GM12878 (cell line): ENCODE measurements around the gene FXYD4. TPM values are rescaled to one million over a fixed set of nuclear protein-coding genes. Genes with fewer than 3 reads are reported as not detected.
A peak's percentile ranks its signal among the peaks of the same experiment; 100 is the strongest.

Experiments used
- ASH2L ChIP-seq: fragments of 300-600, 200-600 bp; sonication (generic); IDR thresholded peaks from 2 replicates; pipeline ENCODE4 v1.6.1; 2017; ENCODE audit warnings: low read depth, mild to moderate bottlenecking, borderline replicate concordance
- CHD4 ChIP-seq: fragments of 200-600 bp; sonication (generic); IDR thresholded peaks from 2 replicates; pipeline ENCODE4 v1.6.1; 2016; ENCODE audit warnings: mild to moderate bottlenecking
- CTCF ChIP-seq, 3 experiments: IDR thresholded peaks in 2 of 3; conservative IDR thresholded peaks in 1 of 3; 2 replicates each; pipeline ENCODE4 v1.5.1; 2011; ENCODE audit warnings: low read depth in 3 of 3, low read length in 3 of 3, mild to moderate bottlenecking in 3 of 3, control low read depth in 2 of 3, moderate library complexity in 2 of 3, inconsistent platforms in 1 of 3, mixed read lengths in 1 of 3; ENCODE audit not compliant: control insufficient read depth in 2 of 3, insufficient read depth in 1 of 3; ENCODE audit errors: extremely low read depth in 1 of 3
- MAX ChIP-seq: IDR thresholded peaks from 2 replicates; pipeline ENCODE4 v1.6.1; 2012; ENCODE audit warnings: low read depth, low read length, improper control_type of control experiment
- NFXL1 ChIP-seq: fragments of 450-650 bp; IDR thresholded peaks from 2 replicates; pipeline ENCODE4 v1.6.1; 2017; ENCODE audit warnings: antibody characterized with exemption, mild to moderate bottlenecking, borderline replicate concordance
- NR2F1 ChIP-seq: fragments of 450-650 bp; conservative IDR thresholded peaks from 2 replicates; pipeline ENCODE4 v1.6.1; 2017; ENCODE audit warnings: mild to moderate bottlenecking
- POLR2A ChIP-seq: IDR thresholded peaks from 2 replicates; pipeline ENCODE4 v1.6.1; 2011; ENCODE audit warnings: low read depth, mild to moderate bottlenecking, low read length
- PRDM15 ChIP-seq: fragments of 450-650 bp; formaldehyde crosslinking; IDR thresholded peaks from 2 replicates; pipeline ENCODE4 v1.4.0; 2020; ENCODE audit warnings: mild to moderate bottlenecking, moderate library complexity
- RAD51 ChIP-seq: fragments of 450-650 bp; IDR thresholded peaks from 2 replicates; pipeline ENCODE4 v1.6.1; 2016; ENCODE audit warnings: moderate library complexity, mild to moderate bottlenecking, inconsistent platforms
- RELB ChIP-seq: fragments of 450-650 bp; IDR thresholded peaks from 2 replicates; pipeline ENCODE4 v1.6.1; 2017; ENCODE audit warnings: low read depth, mild to moderate bottlenecking, moderate library complexity
- REST ChIP-seq: IDR thresholded peaks from 2 replicates; pipeline ENCODE4 v1.6.1; 2012; ENCODE audit warnings: mild to moderate bottlenecking, low read depth, low read length
- SPI1 ChIP-seq: IDR thresholded peaks from 2 replicates; pipeline ENCODE4 v1.6.1; 2011; ENCODE audit warnings: low read depth, mild to moderate bottlenecking, low read length, moderate library complexity, borderline replicate concordance; ENCODE audit not compliant: insufficient read depth
- TCF7 ChIP-seq: IDR thresholded peaks from 2 replicates; pipeline ENCODE4 v1.6.1; 2014; ENCODE audit warnings: antibody characterized with exemption, borderline replicate concordance
- YY1 ChIP-seq: IDR thresholded peaks from 2 replicates; pipeline ENCODE4 v1.6.1; 2011; ENCODE audit warnings: low read depth, mild to moderate bottlenecking, low read length
- ZBTB33 ChIP-seq: fragments of 450-650 bp; IDR thresholded peaks from 2 replicates; pipeline ENCODE4 v1.6.1; 2017; ENCODE audit warnings: mild to moderate bottlenecking
- ZNF217 ChIP-seq: fragments of 450-650 bp; IDR thresholded peaks from 2 replicates; pipeline ENCODE4 v1.6.1; 2017; ENCODE audit warnings: antibody characterized with exemption, mild to moderate bottlenecking
- polyA plus RNA-seq, 11 experiments: library from polyadenylated mRNA; depleted of rRNA in 4 of 11; unstranded in 6 of 11; stranded (reverse) in 5 of 11; fragments of >200 nt; fragmentation: Nextera tagmentation in 4 of 11; fragmentation: Illumina TruSeq in 1 of 11; extraction: Ambion mirVana in 4 of 11; extraction: Trizol in 1 of 11; gene quantifications; 1 replicate in 1 of 11; 2 replicates in 10 of 11; pipeline versions ENCODE4 v1.2.1 to v1.2.3, GENCODE V29; 2011 to 2016; ENCODE audit warnings: inconsistent platforms in 2 of 11, missing spikeins in 2 of 11, low read depth in 1 of 11
- total RNA-seq, 4 experiments: library from RNA; depleted of rRNA in 3 of 4; stranded (reverse); fragments of >200 nt in 3 of 4; fragmentation: Illumina TruSeq in 1 of 4; extraction: Trizol in 1 of 4; gene quantifications; 2 replicates each; pipeline versions ENCODE4 v1.2.1 to v1.2.3, GENCODE V29; 2013 to 2021

Gene FXYD4
- total and polyA plus RNA-seq, 10 of the 15 experiments (the other 5 are each of a cell fraction or from before 2014, with no cell fraction given) = not detected

GRCh38 chr10:43407576-43408330, 36.3 kb downstream of the FXYD4 start (continued):
- no peak for TF ChIP-seq REST
- TF ChIP-seq MAX = peak; percentile 79
- peak; percentile 79 for TF ChIP-seq YY1
- TF ChIP-seq NFXL1 = no peak
- peak; percentile 82 for TF ChIP-seq POLR2A
- TF ChIP-seq RELB = 0 out of 2 replicates have a peak, but pooled peaks have one; percentile 28
- no peak for TF ChIP-seq PRDM15 (CRISPR knock-in tag)
- no peak for TF ChIP-seq ZNF217
- no peak for TF ChIP-seq SPI1
- no peak for TF ChIP-seq ASH2L
- TF ChIP-seq NR2F1 = no peak
- TF ChIP-seq TCF7 = no peak
- TF ChIP-seq CHD4 = no peak
- peak in 2 of 3 experiments; percentile 23 to 45; a peak in 3 of 6 replicates for TF ChIP-seq CTCF (IDR thresholded peaks at IDR 0.05 in 2 of 3, conservative IDR thresholded peaks at IDR 0.05 in 1 of 3; ENCODE audit: control insufficient read depth in 2 of 3, extremely low read depth in 1 of 3, insufficient read depth in 1 of 3, low read depth in 3 of 3, low read length in 3 of 3)
- peak; percentile 85 for TF ChIP-seq RAD51
- TF ChIP-seq ZBTB33 = no peak
